ENCODE data around the gene HLA-DRA.

GRCh38 chr6:32488083-32488482 is 48.4 kb downstream of the HLA-DRA start:
- TF ChIP-seq POLR2AphosphoS5 (IDR thresholded peaks at IDR 0.05; ENCODE audit: borderline replicate concordance, low read depth, low read length) (no peak), EZH2 (IDR thresholded peaks at IDR 0.05) (no peak)
